Tibial nerve (tissue), 4 donors: ENCODE measurements around the gene MYRF.

Experiments used
- EP300 ChIP-seq, 2 donors: sonication (generic); formaldehyde crosslinking; IDR thresholded peaks; one replicate each; pipeline ENCODE4 v1.6.1; 2017; ENCODE audit warnings: antibody characterized with exemption in 2 of 2, mild to moderate bottlenecking in 1 of 2
- POLR2A ChIP-seq, 2 donors: fragments of 450-650 bp; IDR thresholded peaks; one replicate each; pipeline ENCODE4 v1.6.1; 2017; ENCODE audit warnings: antibody characterized with exemption in 2 of 2, mild to moderate bottlenecking in 2 of 2, moderate library complexity in 2 of 2
- TF ChIP-seq, protein P1 (sequence below), 5 experiments: fragments of 200-600 bp in 3 of 5; fragments of 450-650 bp in 2 of 5; sonication (generic) in 3 of 5; IDR thresholded peaks; one replicate each; pipeline ENCODE4 v1.5.1; 2016 to 2019; ENCODE audit warnings: antibody characterized with exemption in 5 of 5, mild to moderate bottlenecking in 3 of 5, moderate library complexity in 2 of 5

DNA sequence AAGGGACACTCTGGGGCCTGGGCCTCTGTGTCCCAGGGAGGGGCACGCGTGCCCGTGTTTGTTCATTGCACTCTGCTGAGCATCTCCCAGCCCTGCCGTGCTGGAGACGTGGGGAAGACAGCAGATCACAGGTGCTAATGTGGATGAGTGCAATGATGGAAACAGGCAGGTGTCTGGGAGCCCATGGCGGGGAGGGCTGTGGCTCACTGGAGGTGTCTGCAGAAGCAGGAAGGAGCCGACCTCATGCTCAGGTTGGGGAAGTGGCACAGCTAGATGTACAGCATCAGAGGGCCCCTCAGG lies 32.0 kb downstream of the MYRF start:
- TF ChIP-seq, protein P1, sequence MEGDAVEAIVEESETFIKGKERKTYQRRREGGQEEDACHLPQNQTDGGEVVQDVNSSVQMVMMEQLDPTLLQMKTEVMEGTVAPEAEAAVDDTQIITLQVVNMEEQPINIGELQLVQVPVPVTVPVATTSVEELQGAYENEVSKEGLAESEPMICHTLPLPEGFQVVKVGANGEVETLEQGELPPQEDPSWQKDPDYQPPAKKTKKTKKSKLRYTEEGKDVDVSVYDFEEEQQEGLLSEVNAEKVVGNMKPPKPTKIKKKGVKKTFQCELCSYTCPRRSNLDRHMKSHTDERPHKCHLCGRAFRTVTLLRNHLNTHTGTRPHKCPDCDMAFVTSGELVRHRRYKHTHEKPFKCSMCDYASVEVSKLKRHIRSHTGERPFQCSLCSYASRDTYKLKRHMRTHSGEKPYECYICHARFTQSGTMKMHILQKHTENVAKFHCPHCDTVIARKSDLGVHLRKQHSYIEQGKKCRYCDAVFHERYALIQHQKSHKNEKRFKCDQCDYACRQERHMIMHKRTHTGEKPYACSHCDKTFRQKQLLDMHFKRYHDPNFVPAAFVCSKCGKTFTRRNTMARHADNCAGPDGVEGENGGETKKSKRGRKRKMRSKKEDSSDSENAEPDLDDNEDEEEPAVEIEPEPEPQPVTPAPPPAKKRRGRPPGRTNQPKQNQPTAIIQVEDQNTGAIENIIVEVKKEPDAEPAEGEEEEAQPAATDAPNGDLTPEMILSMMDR (IDR thresholded peaks at IDR 0.05) = no peak
- TF ChIP-seq POLR2A (IDR thresholded peaks at IDR 0.05) (no peak), EP300 (IDR thresholded peaks at IDR 0.05) (no peak)
